HepG2 (cell line): Measurements from ENCODE around the gene S100A9. TPM values are rescaled to one million over a fixed set of nuclear protein-coding genes. Genes with fewer than 3 reads are reported as not detected.

Experiments
- ATAC-seq: fragments of 200-7000 bp; cut with Tn5 transposase; 3 replicates; pipeline ENCODE4 v1.9.1; 2020; ENCODE audit warnings: mild to moderate bottlenecking, moderate library complexity
- BruUV-seq: library from RNA; stranded (reverse); fragments of 400-500 nt; replicated peaks from 2 replicates; lab custom pipeline; 2021; lab: Mats Ljungman, UMichigan
- CTCF ChIA-PET: fragments of 300-600 bp; formaldehyde crosslinking; extraction: SDS; loops from one replicate; lab custom pipeline; 2021; ENCODE audit warnings: low total read pairs, inconsistent platforms, low intra/inter-chr PET ratio; lab: Yijun Ruan, JAX
- POLR2A ChIA-PET: fragments of 350-600 bp; sonication (Branson Sonifier 250); formaldehyde crosslinking; loops from one replicate; lab custom pipeline; 2020; ENCODE audit warnings: antibody characterized with exemption, inconsistent platforms; lab: Yijun Ruan, JAX
- DNase-seq: peaks from one replicate; pipeline ENCODE4 v3.0.0-alpha.2; 2015; ENCODE audit warnings: low spot score
- FAIRE-seq: peaks from 3 replicates; lab custom pipeline; 2011; peaks lifted over from hg19 to GRCh38; lab: Jason Lieb, UNC
- H2AFZ ChIP-seq: one replicate; pipeline ENCODE4 v1.6.1; 2011; ENCODE audit warnings: low read length, inconsistent platforms
- H3K27ac ChIP-seq: fragments of 300-600 bp; 3 replicates; pipeline ENCODE4 v1.8.0; 2011; ENCODE audit warnings: mixed run types, mild to moderate bottlenecking, mixed read lengths, low read length, inconsistent platforms; ENCODE audit not compliant: insufficient read depth; ENCODE audit errors: extremely low read length
- H3K27me3 ChIP-seq, 2 experiments: fragments of 200-600 bp in 1 of 2; 2 replicates in 1 of 2; 3 replicates in 1 of 2; pipeline versions ENCODE4 v1.6.0 to v1.8.0; 2011; ENCODE audit warnings: low read length in 2 of 2, mild to moderate bottlenecking in 2 of 2, moderate library complexity in 2 of 2, inconsistent platforms in 1 of 2; ENCODE audit not compliant: insufficient read depth in 2 of 2, control insufficient read depth in 1 of 2
- H3K36me3 ChIP-seq, 2 experiments: fragments of 200-600 bp in 1 of 2; replicated peaks in 1 of 2; 2 replicates in 1 of 2; 3 replicates in 1 of 2; pipeline versions ENCODE4 v1.5.1 to v1.8.0; 2011; ENCODE audit warnings: low read length in 2 of 2, inconsistent platforms in 1 of 2; ENCODE audit not compliant: insufficient read depth in 2 of 2, control insufficient read depth in 1 of 2
- H3K4me1 ChIP-seq: 2 replicates; pipeline ENCODE4 v1.5.1; 2012; ENCODE audit warnings: low read length, inconsistent platforms; ENCODE audit not compliant: insufficient read depth
- H3K4me2 ChIP-seq: 2 replicates; pipeline ENCODE4 v1.6.0; 2011; ENCODE audit warnings: low read depth, low read length, inconsistent platforms
- H3K4me3 ChIP-seq, 3 experiments: fragments of 200-600 bp in 1 of 3; sonication (generic), shearing (Covaris generic) in 1 of 3; replicated peaks in 1 of 3; 2 replicates each; pipeline ENCODE4 v1.5.1; 2011 to 2016; ENCODE audit warnings: low read length in 3 of 3, inconsistent platforms in 2 of 3, low read depth in 2 of 3, mild to moderate bottlenecking in 2 of 3, control low read depth in 1 of 3, mixed read lengths in 1 of 3; ENCODE audit not compliant: insufficient read depth in 1 of 3
- H3K79me2 ChIP-seq: one replicate; pipeline ENCODE4 v1.6.1; 2011; ENCODE audit warnings: low read length, inconsistent platforms; ENCODE audit not compliant: insufficient read depth
- H3K9ac ChIP-seq: 2 replicates; pipeline ENCODE4 v1.6.0; 2011; ENCODE audit warnings: mild to moderate bottlenecking, low read depth, low read length, inconsistent platforms; ENCODE audit not compliant: insufficient read depth
- H3K9me3 ChIP-seq: 2 replicates; pipeline ENCODE4 v1.5.1; 2012; ENCODE audit warnings: mild to moderate bottlenecking, low read length
- H4K20me1 ChIP-seq: 2 replicates; pipeline ENCODE4 v1.6.0; 2011; ENCODE audit warnings: inconsistent platforms, mild to moderate bottlenecking, low read length, moderate library complexity; ENCODE audit not compliant: insufficient read depth
- AKAP8 ChIP-seq: sonication (generic); formaldehyde crosslinking; IDR thresholded peaks from 2 replicates; pipeline ENCODE4 v1.5.1; 2020; ENCODE audit warnings: mild to moderate bottlenecking, missing genetic modification reagents
- CBX5 ChIP-seq: sonication (generic); formaldehyde crosslinking; IDR thresholded peaks from 2 replicates; pipeline ENCODE4 v1.4.0; 2020; ENCODE audit warnings: missing genetic modification reagents, borderline replicate concordance
- FOXO1 ChIP-seq: sonication (generic); formaldehyde crosslinking; IDR thresholded peaks from 2 replicates; pipeline ENCODE4 v1.4.0; 2020; ENCODE audit warnings: missing genetic modification reagents
- HOMEZ ChIP-seq: IDR thresholded peaks from 2 replicates; pipeline ENCODE4 v1.6.1; 2016; ENCODE audit warnings: low read depth
- PITX1 ChIP-seq: sonication (generic); formaldehyde crosslinking; IDR thresholded peaks from 2 replicates; pipeline ENCODE4 v1.5.1; 2020; ENCODE audit warnings: mild to moderate bottlenecking, missing genetic modification reagents
- REXO4 ChIP-seq: sonication (generic); formaldehyde crosslinking; IDR thresholded peaks from 2 replicates; pipeline ENCODE4 v1.8.0; 2022; ENCODE audit warnings: missing genetic modification reagents, mild to moderate bottlenecking, borderline replicate concordance
- SMC3 ChIP-seq: IDR thresholded peaks from 2 replicates; pipeline ENCODE4 v1.6.1; 2011; ENCODE audit warnings: low read length, improper control_type of control experiment
- ZBED4 ChIP-seq: sonication (generic); formaldehyde crosslinking; IDR thresholded peaks from 2 replicates; pipeline ENCODE4 v1.4.0; 2020; ENCODE audit warnings: missing genetic modification reagents, borderline replicate concordance
- ZNF225 ChIP-seq: sonication (generic); formaldehyde crosslinking; IDR thresholded peaks from 2 replicates; pipeline ENCODE4 v1.4.0; 2020; ENCODE audit warnings: mild to moderate bottlenecking, missing genetic modification reagents
- ZNF674 ChIP-seq: sonication (generic); formaldehyde crosslinking; IDR thresholded peaks from 2 replicates; pipeline ENCODE4 v1.5.0; 2020; ENCODE audit warnings: low read depth, mild to moderate bottlenecking, missing genetic modification reagents
- ZNF737 ChIP-seq: sonication (generic); formaldehyde crosslinking; IDR thresholded peaks from 2 replicates; pipeline ENCODE4 v1.5.0; 2020; ENCODE audit warnings: missing genetic modification reagents, mild to moderate bottlenecking, borderline replicate concordance
- ZNF775 ChIP-seq: sonication (generic); formaldehyde crosslinking; IDR thresholded peaks from 2 replicates; pipeline ENCODE4 v1.4.0; 2020; ENCODE audit warnings: missing genetic modification reagents, mild to moderate bottlenecking, moderate library complexity, borderline replicate concordance
- WGBS: methylation state at CpG from one replicate; pipeline ENCODE4 v1.1.6; 2017; ENCODE audit warnings: low lambda C conversion rate; 5-methylcytosine and 5-hydroxymethylcytosine counted together
- in situ Hi-C: cut with HindIII; loops from 2 replicates; pipeline ENCODE4 v1.10.0; 2017; ENCODE audit warnings: low pct_unique_long_range_greater_than_20kb; ENCODE audit not compliant: extremely low pct_ligation_motif_present
- intact Hi-C: fragments of 100-400 bp; cut with micrococcal nuclease; formaldehyde crosslinking; loops from one replicate; pipeline ENCODE4 v1.10.0; 2022; ENCODE audit not compliant: unreplicated experiment
- polyA plus RNA-seq, 8 experiments: library from polyadenylated mRNA; depleted of rRNA in 3 of 8; stranded (reverse) in 7 of 8; unstranded in 1 of 8; fragments of >200 nt; fragmentation: Illumina TruSeq in 4 of 8; extraction: Trizol in 4 of 8; gene quantifications; 2 replicates each; pipeline versions ENCODE4 v1.2.1 to v1.2.3, GENCODE V29; 2011 to 2016; ENCODE audit warnings: low read depth in 4 of 8, missing spikeins in 1 of 8, mixed read lengths in 1 of 8; ENCODE audit not compliant: insufficient read depth in 1 of 8
- total RNA-seq, 5 experiments: library from RNA; depleted of rRNA; stranded (reverse); fragments of >200 nt; fragmentation: Illumina TruSeq; extraction: Trizol; gene quantifications; 2 replicates each; pipeline ENCODE4 v1.2.3, GENCODE V29; 2016; ENCODE audit warnings: low read depth in 1 of 5
- TF ChIP-seq, protein P1 (sequence below): sonication (generic); formaldehyde crosslinking; IDR thresholded peaks from 2 replicates; pipeline ENCODE4 v1.4.0; 2020; ENCODE audit warnings: mild to moderate bottlenecking, missing genetic modification reagents, borderline replicate concordance

Gene S100A9
- total and polyA plus RNA-seq, 2 of the 13 experiments (the other 11 are each of a cell fraction or from before 2014, with no cell fraction given) = 0.31 to 0.69 TPM

- no peak for TF ChIP-seq ZBED4 (CRISPR knock-in tag)
- TF ChIP-seq REXO4 = no peak
- TF ChIP-seq, all 625 proteins: peak for 0
Measured at GRCh38 chr1:153359241-153359640, 1.6 kb downstream of the S100A9 start (continued).

DNA sequence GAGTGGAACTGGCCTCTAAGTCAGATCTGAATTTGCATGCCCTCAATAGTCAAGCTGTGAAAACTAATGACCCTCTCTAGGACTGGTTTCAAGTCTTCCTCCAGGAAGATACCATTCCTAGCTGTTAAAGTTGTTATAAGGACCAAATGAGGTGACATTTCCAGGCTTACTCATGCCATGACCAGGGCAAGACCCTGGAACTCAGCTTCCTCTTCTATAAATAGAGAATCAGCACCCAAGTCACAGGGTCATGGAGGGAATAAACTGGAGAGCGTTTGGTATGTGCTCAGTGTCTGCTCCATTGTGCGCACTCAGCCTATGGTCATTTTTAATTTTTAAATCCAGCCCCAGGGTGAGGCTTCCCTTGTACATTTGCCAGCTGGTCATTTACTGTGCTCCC lies 2.5 kb downstream of the S100A9 start:
- no peaks in the 10 kb centered on the region for H3K36me3 ChIP-seq
- ChIA-PET CTCF (no interaction called here), POLR2A (no interaction called here)
- intact Hi-C loops = no loop called here
- H3K4me3 ChIP-seq = no peak overlapping the region
- H3K9me3 ChIP-seq = no peaks in the 10 kb centered on the region
- in situ Hi-C loops = no loop called here
- 0 out of 2 replicates have a peak, but pooled peaks cover 5% of the 10 kb centered on the region for H3K4me1 ChIP-seq
- H3K79me2 ChIP-seq = no peaks in the 10 kb centered on the region
- H3K9ac ChIP-seq = no peak overlapping the region
- ATAC-seq (no peak), DNase-seq (no peak), FAIRE-seq (no peak)
- H3K27me3 ChIP-seq = peaks cover 0 to 1% of the 10 kb centered on the region in 2 experiments; a peak in 1 of 5 replicates
- no peak overlapping the region for H3K4me2 ChIP-seq
- H4K20me1 ChIP-seq = no peaks in the 10 kb centered on the region
- 75% methylated on average over 2 of the region's 2 CpGs for WGBS
- no peak overlapping the region for H3K27ac ChIP-seq
- BruUV-seq = no TSS peak
- no peak overlapping the region for H2AFZ ChIP-seq
- TF ChIP-seq ZNF225 (CRISPR knock-in tag) (no peak), ZNF775 (CRISPR knock-in tag) (no peak), FOXO1 (no peak), CBX5 (CRISPR knock-in tag) (no peak), ZNF674 (CRISPR knock-in tag) (no peak), SMC3 (no peak), PITX1 (no peak), ZNF737 (CRISPR knock-in tag) (no peak), AKAP8 (CRISPR knock-in tag) (no peak), HOMEZ (CRISPR knock-in tag) (no peak)
- TF ChIP-seq, protein P1, sequence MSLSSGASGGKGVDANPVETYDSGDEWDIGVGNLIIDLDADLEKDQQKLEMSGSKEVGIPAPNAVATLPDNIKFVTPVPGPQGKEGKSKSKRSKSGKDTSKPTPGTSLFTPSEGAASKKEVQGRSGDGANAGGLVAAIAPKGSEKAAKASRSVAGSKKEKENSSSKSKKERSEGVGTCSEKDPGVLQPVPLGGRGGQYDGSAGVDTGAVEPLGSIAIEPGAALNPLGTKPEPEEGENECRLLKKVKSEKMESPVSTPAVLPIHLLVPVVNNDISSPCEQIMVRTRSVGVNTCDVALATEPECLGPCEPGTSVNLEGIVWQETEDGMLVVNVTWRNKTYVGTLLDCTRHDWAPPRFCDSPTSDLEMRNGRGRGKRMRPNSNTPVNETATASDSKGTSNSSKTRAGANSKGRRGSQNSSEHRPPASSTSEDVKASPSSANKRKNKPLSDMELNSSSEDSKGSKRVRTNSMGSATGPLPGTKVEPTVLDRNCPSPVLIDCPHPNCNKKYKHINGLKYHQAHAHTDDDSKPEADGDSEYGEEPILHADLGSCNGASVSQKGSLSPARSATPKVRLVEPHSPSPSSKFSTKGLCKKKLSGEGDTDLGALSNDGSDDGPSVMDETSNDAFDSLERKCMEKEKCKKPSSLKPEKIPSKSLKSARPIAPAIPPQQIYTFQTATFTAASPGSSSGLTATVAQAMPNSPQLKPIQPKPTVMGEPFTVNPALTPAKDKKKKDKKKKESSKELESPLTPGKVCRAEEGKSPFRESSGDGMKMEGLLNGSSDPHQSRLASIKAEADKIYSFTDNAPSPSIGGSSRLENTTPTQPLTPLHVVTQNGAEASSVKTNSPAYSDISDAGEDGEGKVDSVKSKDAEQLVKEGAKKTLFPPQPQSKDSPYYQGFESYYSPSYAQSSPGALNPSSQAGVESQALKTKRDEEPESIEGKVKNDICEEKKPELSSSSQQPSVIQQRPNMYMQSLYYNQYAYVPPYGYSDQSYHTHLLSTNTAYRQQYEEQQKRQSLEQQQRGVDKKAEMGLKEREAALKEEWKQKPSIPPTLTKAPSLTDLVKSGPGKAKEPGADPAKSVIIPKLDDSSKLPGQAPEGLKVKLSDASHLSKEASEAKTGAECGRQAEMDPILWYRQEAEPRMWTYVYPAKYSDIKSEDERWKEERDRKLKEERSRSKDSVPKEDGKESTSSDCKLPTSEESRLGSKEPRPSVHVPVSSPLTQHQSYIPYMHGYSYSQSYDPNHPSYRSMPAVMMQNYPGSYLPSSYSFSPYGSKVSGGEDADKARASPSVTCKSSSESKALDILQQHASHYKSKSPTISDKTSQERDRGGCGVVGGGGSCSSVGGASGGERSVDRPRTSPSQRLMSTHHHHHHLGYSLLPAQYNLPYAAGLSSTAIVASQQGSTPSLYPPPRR (CRISPR knock-in tag) = no peak
